PC-3 (cell line): ENCODE measurements around the gene R3HCC1L. TPM values are rescaled to one million over a fixed set of nuclear protein-coding genes. Genes with fewer than 3 reads are reported as not detected.

Experiments used
- ATAC-seq: fragments of 200-7000 bp; cut with Tn5 transposase; 2 replicates; pipeline ENCODE4 v1.9.1; 2020; ENCODE audit warnings: mild to moderate bottlenecking, moderate library complexity
- BruUV-seq: library from RNA; stranded (reverse); fragments of 400-500 nt; replicated peaks from 2 replicates; lab custom pipeline; 2021; lab: Mats Ljungman, UMichigan
- CTCF ChIA-PET: fragments of 300-600 bp; sonication (Branson Sonifier 250); formaldehyde crosslinking; loops from one replicate; lab custom pipeline; 2022; ENCODE audit warnings: antibody characterized with exemption; lab: Charles Lee
- POLR2A ChIA-PET: fragments of 300-600 bp; sonication (Branson Sonifier 250); formaldehyde crosslinking; loops from one replicate; lab custom pipeline; 2022; ENCODE audit warnings: antibody characterized with exemption; ENCODE audit not compliant: unreplicated experiment; lab: Charles Lee
- DNase-seq: peaks from one replicate; pipeline ENCODE4 v3.0.0-alpha.2; 2015
- H2AFZ ChIP-seq: fragments of 300-600 bp; sonication (generic); 2 replicates; pipeline ENCODE4 v1.6.0; 2016; ENCODE audit warnings: antibody characterized with exemption, low read length
- H3F3A ChIP-seq: fragments of 300-600 bp; sonication (generic); one replicate; pipeline ENCODE4 v1.6.0; 2017; ENCODE audit warnings: antibody characterized with exemption, low read length, control low read depth, mild to moderate bottlenecking; ENCODE audit not compliant: unreplicated experiment
- H3K27ac ChIP-seq: fragments of 300-600 bp; sonication (generic); 2 replicates; pipeline ENCODE4 v1.5.1; 2016; ENCODE audit warnings: mild to moderate bottlenecking, low read length
- H3K27me3 ChIP-seq: fragments of 300-600 bp; sonication (generic); 2 replicates; pipeline ENCODE4 v1.6.1; 2016; ENCODE audit warnings: low read length, mixed read lengths
- H3K36me3 ChIP-seq: fragments of 300-600 bp; sonication (generic); 2 replicates; pipeline ENCODE4 v1.6.1; 2016; ENCODE audit warnings: low read depth, mixed run types, low read length, mixed read lengths
- H3K4me1 ChIP-seq: fragments of 300-600 bp; sonication (generic); 2 replicates; pipeline ENCODE4 v1.5.1; 2016; ENCODE audit warnings: low read length; ENCODE audit not compliant: insufficient read depth
- H3K4me2 ChIP-seq: fragments of 300-600 bp; sonication (generic); 2 replicates; pipeline ENCODE4 v1.6.0; 2016; ENCODE audit warnings: low read length
- H3K4me3 ChIP-seq: fragments of 300-600 bp; sonication (generic); 2 replicates; pipeline ENCODE4 v1.5.1; 2016; ENCODE audit warnings: mild to moderate bottlenecking, low read length, mixed read lengths
- H3K79me2 ChIP-seq: fragments of 300-600 bp; sonication (generic); 2 replicates; pipeline ENCODE4 v1.6.1; 2017; ENCODE audit warnings: low read length, mixed read lengths
- H3K9ac ChIP-seq: fragments of 300-600 bp; sonication (generic); 2 replicates; pipeline ENCODE4 v1.6.0; 2016; ENCODE audit warnings: mild to moderate bottlenecking, low read length
- H3K9me2 ChIP-seq: fragments of 300-600 bp; sonication (generic); replicated peaks from 2 replicates; pipeline ENCODE4 v1.6.1; 2016; ENCODE audit warnings: mixed run types, low read length, mixed read lengths
- H3K9me3 ChIP-seq: fragments of 300-600 bp; sonication (generic); 2 replicates; pipeline ENCODE4 v1.6.1; 2016; ENCODE audit warnings: low read length, mixed read lengths
- H4K20me1 ChIP-seq: fragments of 300-600 bp; sonication (generic); 2 replicates; pipeline ENCODE4 v1.6.1; 2016; ENCODE audit warnings: low read length, mixed read lengths
- EZH2 ChIP-seq: fragments of 300-600 bp; sonication (generic); IDR thresholded peaks from one replicate; pipeline ENCODE4 v1.6.1; 2017; ENCODE audit warnings: antibody characterized with exemption, mild to moderate bottlenecking, low read length; ENCODE audit not compliant: unreplicated experiment
- EZH2phosphoT487 ChIP-seq: fragments of 300-600 bp; sonication (generic); IDR thresholded peaks from 2 replicates; pipeline ENCODE4 v1.6.1; 2018; ENCODE audit warnings: mild to moderate bottlenecking, antibody characterized with exemption, low read length, borderline replicate concordance
- intact Hi-C: fragments of 100-400 bp; cut with micrococcal nuclease; formaldehyde crosslinking; loops from 2 replicates; pipeline ENCODE4 v1.9.0; 2023
- total RNA-seq: library from RNA; depleted of rRNA; stranded (reverse); fragments of >200 nt; gene quantifications from 2 replicates; pipeline ENCODE4 v1.2.3, GENCODE V29; 2014
- TF ChIP-seq, protein P1 (sequence below): fragments of 300-600 bp; sonication (generic); conservative IDR thresholded peaks from 2 replicates; pipeline ENCODE4 v1.5.1; 2017; ENCODE audit warnings: antibody characterized with exemption, low read depth, mild to moderate bottlenecking, low read length

The R3HCC1L gene
- total RNA-seq, 1 experiment from 2014 or later = 15.3 TPM

DNA sequence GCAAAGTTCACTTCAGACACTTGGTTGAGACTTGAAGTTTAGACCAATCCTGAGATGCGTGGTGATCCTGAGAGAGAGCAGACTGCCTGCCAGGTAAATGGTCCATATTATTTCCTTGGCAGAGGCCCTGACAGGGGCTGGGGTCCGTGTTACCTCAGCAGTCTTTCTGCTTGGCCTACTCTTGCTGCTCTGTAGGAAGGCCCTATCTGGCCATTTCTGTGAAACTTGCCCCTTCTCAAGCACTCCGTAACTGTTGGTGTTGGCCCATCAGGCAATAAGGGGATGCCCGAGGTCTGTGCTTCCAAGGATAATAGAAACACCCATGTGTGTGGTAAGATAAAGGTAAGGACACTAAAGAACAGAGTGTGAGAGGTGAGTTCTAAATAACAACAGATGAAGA is 113.6 kb downstream of the R3HCC1L start:
- ATAC-seq = no peak
- TF ChIP-seq, protein P1, sequence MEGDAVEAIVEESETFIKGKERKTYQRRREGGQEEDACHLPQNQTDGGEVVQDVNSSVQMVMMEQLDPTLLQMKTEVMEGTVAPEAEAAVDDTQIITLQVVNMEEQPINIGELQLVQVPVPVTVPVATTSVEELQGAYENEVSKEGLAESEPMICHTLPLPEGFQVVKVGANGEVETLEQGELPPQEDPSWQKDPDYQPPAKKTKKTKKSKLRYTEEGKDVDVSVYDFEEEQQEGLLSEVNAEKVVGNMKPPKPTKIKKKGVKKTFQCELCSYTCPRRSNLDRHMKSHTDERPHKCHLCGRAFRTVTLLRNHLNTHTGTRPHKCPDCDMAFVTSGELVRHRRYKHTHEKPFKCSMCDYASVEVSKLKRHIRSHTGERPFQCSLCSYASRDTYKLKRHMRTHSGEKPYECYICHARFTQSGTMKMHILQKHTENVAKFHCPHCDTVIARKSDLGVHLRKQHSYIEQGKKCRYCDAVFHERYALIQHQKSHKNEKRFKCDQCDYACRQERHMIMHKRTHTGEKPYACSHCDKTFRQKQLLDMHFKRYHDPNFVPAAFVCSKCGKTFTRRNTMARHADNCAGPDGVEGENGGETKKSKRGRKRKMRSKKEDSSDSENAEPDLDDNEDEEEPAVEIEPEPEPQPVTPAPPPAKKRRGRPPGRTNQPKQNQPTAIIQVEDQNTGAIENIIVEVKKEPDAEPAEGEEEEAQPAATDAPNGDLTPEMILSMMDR = no peak
- no peak for TF ChIP-seq EZH2phosphoT487
- TF ChIP-seq EZH2 = no peak

DNA sequence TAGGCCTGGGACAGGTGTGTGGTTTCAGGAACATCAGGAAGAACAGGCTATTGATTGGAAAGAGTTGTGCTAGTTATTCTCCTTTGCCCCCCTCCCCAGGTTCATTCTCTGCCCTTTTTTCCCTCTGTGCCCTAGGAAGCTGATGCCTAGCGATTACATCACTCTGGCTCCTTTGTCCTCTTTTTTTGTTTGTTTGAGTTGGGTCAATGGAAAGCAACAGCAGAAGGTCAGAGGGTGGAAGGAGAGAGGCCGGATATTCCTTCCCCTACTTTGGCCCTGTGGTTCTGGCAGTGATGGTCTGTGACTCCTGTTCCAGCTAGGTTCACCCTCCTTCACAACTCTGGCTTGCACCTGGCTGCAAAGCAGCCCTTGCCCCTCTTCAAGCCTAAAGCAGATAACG is 114.7 kb downstream of the R3HCC1L start:
- Histone ChIP-seq H3K4me1 (no peaks in the 10 kb centered on the region), H3K27ac (no peak overlapping the region), H3K79me2 (no peaks in the 10 kb centered on the region), H3K9ac (no peak overlapping the region), H3K36me3 (peaks cover 9% of the 10 kb centered on the region; the same call in 1 of the 2 replicates), H2AFZ (no peak overlapping the region), H3K9me3 (no peaks in the 10 kb centered on the region), H3F3A (no peaks in the 10 kb centered on the region), H4K20me1 (no peaks in the 10 kb centered on the region), H3K27me3 (no peaks in the 10 kb centered on the region), H3K4me3 (no peak overlapping the region), H3K4me2 (no peak overlapping the region), H3K9me2 (no peaks in the 10 kb centered on the region)
- ChIA-PET POLR2A (no interaction called here), CTCF (no interaction called here)
- TF ChIP-seq EZH2 = no peak
- TF ChIP-seq, protein P1 = no peak
- TF ChIP-seq EZH2phosphoT487 = no peak
- no peak for ATAC-seq
- intact Hi-C loops = no loop called here
- DNase-seq = no peak
- no TSS peak for BruUV-seq

More for the DNA sequence above, 113.6 kb downstream of the R3HCC1L start:
- intact Hi-C loops = no loop called here
- no peak for DNase-seq
- Histone ChIP-seq H3K27ac (no peak overlapping the region), H3K4me3 (no peak overlapping the region), H3K4me2 (no peak overlapping the region), H3K36me3 (peaks cover 9% of the 10 kb centered on the region; the same call in 1 of the 2 replicates), H3K9me3 (no peaks in the 10 kb centered on the region), H3K9me2 (no peaks in the 10 kb centered on the region), H3K4me1 (no peaks in the 10 kb centered on the region), H4K20me1 (no peaks in the 10 kb centered on the region), H3F3A (no peaks in the 10 kb centered on the region), H3K79me2 (no peaks in the 10 kb centered on the region), H3K9ac (no peak overlapping the region), H2AFZ (no peak overlapping the region), H3K27me3 (no peaks in the 10 kb centered on the region)
- ChIA-PET CTCF (no interaction called here), POLR2A (no interaction called here)
- no TSS peak for BruUV-seq

DNA sequence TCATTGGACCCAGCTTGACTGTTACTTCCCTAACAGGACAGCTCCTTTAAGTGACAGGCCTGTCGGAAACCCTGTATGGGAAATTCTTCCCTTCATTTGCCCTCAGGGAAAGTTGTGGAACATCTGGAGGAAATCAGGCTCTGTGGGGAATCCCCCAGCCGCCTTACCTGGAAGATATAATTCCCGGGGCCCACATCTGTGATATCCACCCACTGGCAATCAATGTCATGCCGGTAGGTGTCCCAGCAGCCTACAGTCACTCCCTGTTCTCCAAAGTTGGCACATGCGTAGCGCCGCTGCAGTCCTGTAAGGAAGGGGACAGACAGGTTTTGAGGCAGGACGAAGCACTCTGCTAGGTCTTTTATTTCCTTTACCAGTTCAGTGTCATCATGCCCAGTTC is 116.9 kb downstream of the R3HCC1L start:
- no peaks in the 10 kb centered on the region for H3K9me3 ChIP-seq
- no peak overlapping the region for H3K4me2 ChIP-seq
- intact Hi-C loops = no loop called here
- no peaks in the 10 kb centered on the region for H3F3A ChIP-seq
- ATAC-seq = no peak
- no TSS peak for BruUV-seq
- H3K36me3 ChIP-seq = peaks cover 5% of the 10 kb centered on the region; the same call in 1 of the 2 replicates
- no peaks in the 10 kb centered on the region for H3K9me2 ChIP-seq
- no peak overlapping the region for H2AFZ ChIP-seq
- H3K27ac ChIP-seq = no peak overlapping the region
- no peak overlapping the region for H3K4me3 ChIP-seq
- no peaks in the 10 kb centered on the region for H3K27me3 ChIP-seq
- ChIA-PET POLR2A (no interaction called here), CTCF (no interaction called here)
- no peaks in the 10 kb centered on the region for H3K4me1 ChIP-seq
- no peak for TF ChIP-seq EZH2
- TF ChIP-seq, protein P1 = no peak
- DNase-seq = no peak
- no peaks in the 10 kb centered on the region for H3K79me2 ChIP-seq
- no peaks in the 10 kb centered on the region for H4K20me1 ChIP-seq
- no peak overlapping the region for H3K9ac ChIP-seq
